Breast epithelium (tissue), 4 donors: ENCODE data around the gene KMT2A. TPM values are rescaled to one million over a fixed set of nuclear protein-coding genes. Genes with fewer than 3 reads are reported as not detected.
"Not testable (repeated sequence)": the region's sequence is repeated elsewhere in the genome, so short reads cannot be mapped to it uniquely, and the experiment has no call there.

ENCODE experiments used
- DNase-seq, 2 donors: peaks; one replicate each; pipeline ENCODE4 v3.0.0-alpha.2; 2019; ENCODE audit warnings: low spot score in 2 of 2
- H3K27ac ChIP-seq, 2 donors: fragments of 200-600 bp; sonication (generic) in 1 of 2; one replicate each; pipeline ENCODE4 v1.5.1; 2016 to 2019; ENCODE audit warnings: mild to moderate bottlenecking in 1 of 2
- H3K27me3 ChIP-seq, 2 donors: fragments of 200-600 bp; sonication (generic) in 1 of 2; one replicate each; pipeline versions ENCODE4 v1.5.1 to v1.6.0; 2017 to 2019; ENCODE audit warnings: control low read depth in 1 of 2, mild to moderate bottlenecking in 1 of 2
- H3K36me3 ChIP-seq: fragments of 200-600 bp; one replicate; pipeline ENCODE4 v1.5.1; 2019
- H3K4me1 ChIP-seq, 2 donors: fragments of 200-600 bp; sonication (generic); one replicate each; pipeline ENCODE4 v1.5.1; 2016 to 2019; ENCODE audit warnings: control low read depth in 1 of 2
- H3K4me3 ChIP-seq, 3 donors: fragments of 200-600 bp; sonication (generic); 1 replicate in 2 of 3; 2 replicates in 1 of 3; pipeline ENCODE4 v1.5.1; 2016 to 2019; ENCODE audit warnings: mild to moderate bottlenecking in 3 of 3, moderate library complexity in 2 of 3
- H3K9me3 ChIP-seq, 2 donors: fragments of 200-600 bp; sonication (generic) in 1 of 2; one replicate each; pipeline ENCODE4 v1.5.1; 2016 to 2019; ENCODE audit warnings: control low read depth in 1 of 2
- POLR2A ChIP-seq: fragments of 450-650 bp; IDR thresholded peaks from one replicate; pipeline ENCODE4 v1.6.1; 2016; ENCODE audit warnings: antibody characterized with exemption, mild to moderate bottlenecking, moderate library complexity
- POLR2AphosphoS5 ChIP-seq, 3 donors: sonication (generic); formaldehyde crosslinking; IDR thresholded peaks; one replicate each; pipeline ENCODE4 v1.6.1; 2017; ENCODE audit warnings: antibody characterized with exemption in 3 of 3
- intact Hi-C: fragments of 100-400 bp; cut with DNase I; formaldehyde crosslinking; loops from one replicate; pipeline ENCODE4 v1.15.1; 2023; ENCODE audit warnings: low total_unique reads
- total RNA-seq, 3 donors: library from RNA; depleted of rRNA; stranded (reverse); fragments of >200 nt; gene quantifications; one replicate each; pipeline ENCODE4 v1.1.0, GENCODE V29; 2016
- TF ChIP-seq, protein P1 (sequence below), 3 donors: fragments of 450-650 bp; IDR thresholded peaks; one replicate each; pipeline ENCODE4 v1.5.1; 2016 to 2017; ENCODE audit warnings: antibody characterized with exemption in 3 of 3, mild to moderate bottlenecking in 3 of 3, moderate library complexity in 3 of 3

Gene KMT2A
- total RNA-seq, 3 donors from 2014 or later: 67.4 to 100.0 (median 79.6) TPM

DNA sequence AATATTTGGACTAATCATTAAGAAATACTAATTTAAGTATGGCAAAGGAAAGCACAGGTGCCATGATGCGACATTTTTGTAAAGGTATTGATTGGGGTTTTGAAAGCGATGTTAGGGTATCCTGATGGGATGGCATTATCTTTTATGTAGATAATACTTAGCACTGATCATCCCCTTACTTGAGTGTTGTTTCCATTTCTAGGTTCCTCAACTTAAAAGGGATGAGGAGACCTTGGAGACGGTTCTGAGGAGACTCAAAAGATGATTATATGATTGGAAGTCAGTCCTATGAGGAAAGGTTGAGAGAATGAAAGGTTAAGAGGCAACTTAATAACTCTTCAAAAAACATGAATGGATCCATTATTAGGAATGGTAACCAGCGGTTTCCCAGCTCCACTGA lies 11.1 kb downstream of the KMT2A start:
- H3K4me3 ChIP-seq: no peak overlapping the region
- intact Hi-C loops: no loop called here
- H3K36me3 ChIP-seq: no peaks in the 10 kb centered on the region
- no peaks in the 10 kb centered on the region for H3K9me3 ChIP-seq
- TF ChIP-seq POLR2AphosphoS5 (IDR thresholded peaks at IDR 0.05) (no peak), POLR2A (no peak)
- TF ChIP-seq, protein P1, sequence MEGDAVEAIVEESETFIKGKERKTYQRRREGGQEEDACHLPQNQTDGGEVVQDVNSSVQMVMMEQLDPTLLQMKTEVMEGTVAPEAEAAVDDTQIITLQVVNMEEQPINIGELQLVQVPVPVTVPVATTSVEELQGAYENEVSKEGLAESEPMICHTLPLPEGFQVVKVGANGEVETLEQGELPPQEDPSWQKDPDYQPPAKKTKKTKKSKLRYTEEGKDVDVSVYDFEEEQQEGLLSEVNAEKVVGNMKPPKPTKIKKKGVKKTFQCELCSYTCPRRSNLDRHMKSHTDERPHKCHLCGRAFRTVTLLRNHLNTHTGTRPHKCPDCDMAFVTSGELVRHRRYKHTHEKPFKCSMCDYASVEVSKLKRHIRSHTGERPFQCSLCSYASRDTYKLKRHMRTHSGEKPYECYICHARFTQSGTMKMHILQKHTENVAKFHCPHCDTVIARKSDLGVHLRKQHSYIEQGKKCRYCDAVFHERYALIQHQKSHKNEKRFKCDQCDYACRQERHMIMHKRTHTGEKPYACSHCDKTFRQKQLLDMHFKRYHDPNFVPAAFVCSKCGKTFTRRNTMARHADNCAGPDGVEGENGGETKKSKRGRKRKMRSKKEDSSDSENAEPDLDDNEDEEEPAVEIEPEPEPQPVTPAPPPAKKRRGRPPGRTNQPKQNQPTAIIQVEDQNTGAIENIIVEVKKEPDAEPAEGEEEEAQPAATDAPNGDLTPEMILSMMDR (IDR thresholded peaks at IDR 0.05): no peak
- peaks cover 0 to 4% of the 10 kb centered on the region in 2 donors for H3K4me1 ChIP-seq
- no peaks in the 10 kb centered on the region for H3K27me3 ChIP-seq
- no peak overlapping the region for H3K27ac ChIP-seq
- DNase-seq: no peak

DNA sequence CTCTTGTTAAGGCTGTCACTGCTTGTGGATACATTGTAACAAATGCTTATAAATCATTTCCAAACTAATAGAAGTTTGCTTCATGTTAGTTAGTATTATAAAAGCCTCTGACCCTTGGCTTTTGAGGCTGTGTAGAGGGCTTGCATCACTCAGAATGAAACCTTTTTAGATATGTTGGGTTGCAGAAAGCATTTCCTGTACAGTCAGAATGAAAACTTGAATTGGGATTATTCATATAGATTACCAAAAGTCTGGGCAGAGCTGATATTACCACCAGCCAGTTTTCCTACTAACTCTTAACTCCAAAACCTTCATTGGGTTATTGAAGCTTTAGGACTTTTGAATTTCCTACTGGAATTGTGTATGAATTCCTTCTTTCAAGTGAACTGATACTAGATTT lies 12.0 kb downstream of the KMT2A start:
- Histone ChIP-seq H3K4me1 (peaks cover 0 to 4% of the 10 kb centered on the region in 2 donors), H3K36me3 (no peaks in the 10 kb centered on the region), H3K9me3 (no peaks in the 10 kb centered on the region), H3K27me3 (no peaks in the 10 kb centered on the region), H3K27ac (no peak overlapping the region), H3K4me3 (no peak overlapping the region)
- intact Hi-C loops: no loop called here
- DNase-seq: no peak
- TF ChIP-seq POLR2A: no peak
- TF ChIP-seq POLR2AphosphoS5 (IDR thresholded peaks at IDR 0.05): no peak
- TF ChIP-seq, protein P1 (IDR thresholded peaks at IDR 0.05): no peak

DNA sequence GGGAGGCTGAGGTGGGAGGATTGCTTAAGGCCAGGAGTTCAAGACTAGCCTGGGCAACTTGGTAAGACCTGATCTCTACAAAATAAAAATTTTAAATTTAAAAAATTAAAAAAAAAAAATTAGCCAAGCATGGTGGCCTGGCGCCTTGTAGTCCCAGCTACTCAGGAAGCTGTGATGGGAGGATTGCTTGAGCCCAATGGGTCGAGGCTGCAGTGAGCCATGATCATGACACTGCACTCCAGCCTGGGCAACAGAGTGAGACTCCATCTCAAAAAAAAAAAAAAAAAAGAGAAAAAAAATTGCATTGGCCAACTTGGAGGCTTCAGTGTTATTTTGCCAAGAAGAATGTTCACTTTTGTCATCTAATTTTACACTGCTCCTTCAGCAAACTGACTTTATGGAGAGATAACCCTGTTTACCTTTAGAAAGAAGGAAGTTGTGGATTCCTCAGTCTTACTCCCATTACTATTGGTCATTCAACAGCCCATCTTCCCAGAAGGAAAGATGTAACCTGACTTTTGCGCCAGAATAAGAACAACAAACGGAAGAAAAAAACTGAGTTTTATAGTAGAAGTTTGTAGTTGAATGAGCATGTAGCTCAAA lies 13.1 kb downstream of the KMT2A start:
- no peak overlapping the region for H3K4me3 ChIP-seq
- no peaks in the 10 kb centered on the region for H3K9me3 ChIP-seq
- no peak overlapping the region for H3K27ac ChIP-seq
- H3K4me1 ChIP-seq: peaks cover 0 to 4% of the 10 kb centered on the region in 2 donors
- H3K27me3 ChIP-seq: no peaks in the 10 kb centered on the region
- no peak for DNase-seq
- TF ChIP-seq POLR2AphosphoS5 (IDR thresholded peaks at IDR 0.05) (no peak), POLR2A (no peak)
- TF ChIP-seq, protein P1 (IDR thresholded peaks at IDR 0.05): no peak
- no peaks in the 10 kb centered on the region for H3K36me3 ChIP-seq
- intact Hi-C loops: no loop called here

DNA sequence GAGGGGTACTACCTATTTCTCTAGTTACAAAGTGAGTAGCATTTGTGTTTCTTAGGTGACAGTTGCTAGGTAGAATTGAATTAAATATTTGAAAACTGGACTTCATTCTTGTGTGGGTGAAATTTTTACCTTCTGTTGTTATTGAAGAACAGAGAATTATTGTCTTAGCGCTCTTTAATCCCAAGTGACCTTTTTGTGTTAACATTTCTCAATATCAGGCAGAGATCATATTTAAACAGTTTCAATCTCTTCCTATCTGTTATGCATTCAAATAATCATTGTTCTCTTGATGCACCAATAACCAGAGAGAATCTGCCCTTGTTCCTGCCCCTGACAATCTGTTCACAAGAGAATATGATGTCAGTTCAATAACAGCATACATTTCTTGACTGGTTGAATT lies 14.2 kb downstream of the KMT2A start:
- no peak overlapping the region for H3K4me3 ChIP-seq
- H3K27ac ChIP-seq: no peak overlapping the region
- TF ChIP-seq POLR2AphosphoS5 (IDR thresholded peaks at IDR 0.05): no peak
- no peak for TF ChIP-seq POLR2A
- TF ChIP-seq, protein P1 (IDR thresholded peaks at IDR 0.05): no peak
- peaks cover 0 to 4% of the 10 kb centered on the region in 2 donors for H3K4me1 ChIP-seq
- intact Hi-C loops: no loop called here
- H3K36me3 ChIP-seq: no peaks in the 10 kb centered on the region
- no peaks in the 10 kb centered on the region for H3K27me3 ChIP-seq
- H3K9me3 ChIP-seq: no peaks in the 10 kb centered on the region
- DNase-seq: no peak

DNA sequence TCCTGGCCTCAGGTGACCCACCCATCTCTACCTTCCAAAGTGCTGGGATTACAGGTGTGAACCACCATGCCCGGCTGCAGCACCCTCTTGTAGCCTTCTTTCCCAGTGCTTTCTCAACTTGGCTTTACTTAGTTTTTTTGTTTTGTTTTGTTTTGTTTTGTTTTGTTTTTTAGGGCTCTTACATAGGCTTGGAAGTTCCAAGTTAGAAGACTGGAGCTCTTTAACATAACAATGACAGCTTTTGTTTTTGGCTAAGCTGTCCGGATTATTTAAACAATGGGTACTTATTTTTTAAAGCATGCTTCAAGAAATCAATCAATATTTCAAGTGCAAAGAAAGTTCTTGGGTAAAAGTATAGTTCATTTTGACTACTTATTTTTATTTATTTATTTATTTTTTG lies 25.9 kb downstream of the KMT2A start:
- intact Hi-C loops: no loop called here
- Histone ChIP-seq H3K4me3 (no peak overlapping the region), H3K27me3 (no peaks in the 10 kb centered on the region), H3K27ac (no peak overlapping the region), H3K4me1 (peaks cover 0 to 7% of the 10 kb centered on the region in 2 donors), H3K36me3 (no peaks in the 10 kb centered on the region), H3K9me3 (no peaks in the 10 kb centered on the region)
- DNase-seq: no peak
- no peak for TF ChIP-seq POLR2A
- TF ChIP-seq, protein P1 (IDR thresholded peaks at IDR 0.05): no peak

DNA sequence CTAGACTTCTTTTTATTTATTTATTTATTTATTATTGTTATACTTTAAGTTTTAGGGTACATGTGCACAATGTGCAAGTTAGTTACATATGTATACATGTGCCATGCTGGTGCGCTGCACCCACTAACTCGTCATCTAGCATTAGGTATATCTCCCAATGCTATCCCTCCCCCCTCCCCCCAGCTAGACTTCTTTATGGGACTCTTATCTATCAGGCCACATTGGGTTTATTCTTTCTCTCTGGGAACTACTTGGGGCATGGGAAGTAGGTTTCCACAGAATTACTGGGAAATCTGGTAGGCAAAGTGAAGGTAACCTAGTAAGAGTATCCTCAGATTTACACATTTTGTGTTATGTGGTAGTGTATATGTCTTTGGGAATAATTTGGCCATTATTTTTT lies 32.7 kb downstream of the KMT2A start:
- intact Hi-C loops, DNase-seq, H3K4me3 ChIP-seq, H3K36me3 ChIP-seq, H3K9me3 ChIP-seq, H3K4me1 ChIP-seq, H3K27ac ChIP-seq, H3K27me3 ChIP-seq: not testable (repeated sequence)
